Right renal pelvis (tissue), 4 donors: ENCODE data around the gene LRRC14B. TPM values are rescaled to one million over a fixed set of nuclear protein-coding genes. Genes with fewer than 3 reads are reported as not detected.
"Not testable (repeated sequence)": the region's sequence is repeated elsewhere in the genome, so short reads cannot be mapped to it uniquely, and the experiment has no call there.

Source experiments
- DNase-seq, 4 donors: peaks; one replicate each; pipeline ENCODE4 v3.0.0-alpha.2; 2013; ENCODE audit warnings: low read depth in 4 of 4, low spot score in 3 of 4, missing footprints in 1 of 4
- polyA plus RNA-seq, 4 donors: library from polyadenylated mRNA; unstranded; fragments of 120-200 nt; gene quantifications; one replicate each; pipeline ENCODE4 v1.2.1, GENCODE V29; 2013; ENCODE audit not compliant: insufficient read length in 4 of 4

The LRRC14B gene
- polyA plus RNA-seq, 4 donors, result 0.16 TPM; not detected in 3

DNA sequence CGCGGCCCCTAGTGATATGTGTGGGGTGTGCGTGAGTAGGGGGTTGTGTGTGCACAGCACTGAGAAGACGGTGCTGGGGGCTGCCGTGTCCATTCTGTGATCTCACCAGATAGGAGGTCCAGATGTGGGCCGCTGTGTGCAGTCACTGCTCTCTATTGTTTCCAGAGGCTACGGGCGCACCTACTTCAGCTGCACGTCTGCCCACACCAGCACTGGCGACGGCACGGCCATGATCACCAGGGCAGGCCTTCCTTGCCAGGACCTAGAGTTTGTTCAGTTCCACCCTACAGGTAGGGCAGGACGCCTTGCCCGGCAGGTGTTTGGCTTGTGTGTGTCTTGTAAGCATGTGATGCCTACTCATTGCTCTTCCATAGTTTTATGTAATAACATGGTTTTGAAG is 39.4 kb downstream of the LRRC14B start:
- no peak for DNase-seq

DNA sequence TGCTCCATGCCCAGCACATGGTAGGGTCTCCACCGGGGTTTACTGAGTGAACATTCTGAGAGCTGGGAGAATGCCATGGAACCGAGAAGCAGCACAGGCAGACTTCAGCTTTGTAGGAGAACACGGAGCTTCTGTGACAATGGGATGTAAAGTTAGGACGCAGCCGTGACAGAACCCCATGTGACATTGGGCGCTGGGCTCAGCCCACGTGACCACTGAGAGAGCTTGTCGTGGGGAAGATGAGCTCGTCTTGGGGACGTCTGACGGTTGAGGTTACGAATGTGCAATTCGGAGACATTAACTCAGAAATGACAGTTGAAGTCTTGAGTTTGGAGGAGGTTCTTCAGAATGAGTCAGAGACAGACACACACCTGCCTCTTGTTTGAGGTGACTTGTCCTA is 40.4 kb downstream of the LRRC14B start:
- no peak for DNase-seq

DNA sequence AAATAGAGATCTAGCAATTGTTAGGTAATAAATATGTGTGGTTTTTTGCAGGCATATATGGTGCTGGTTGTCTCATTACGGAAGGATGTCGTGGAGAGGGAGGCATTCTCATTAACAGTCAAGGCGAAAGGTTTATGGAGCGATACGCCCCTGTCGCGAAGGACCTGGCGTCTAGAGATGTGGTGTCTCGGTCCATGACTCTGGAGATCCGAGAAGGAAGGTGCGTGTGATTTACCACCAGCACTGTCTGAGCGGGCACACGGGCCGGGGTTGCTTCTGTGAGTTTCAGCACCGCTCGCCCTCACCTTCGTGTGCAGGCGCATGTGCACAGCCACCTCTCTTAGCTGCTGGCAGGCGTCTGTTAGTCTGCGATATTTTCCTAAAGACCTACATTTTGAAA is 42.1 kb downstream of the LRRC14B start:
- not testable (repeated sequence) for DNase-seq

GRCh38 chr5:234450-234849 is 43.2 kb downstream of the LRRC14B start:
- DNase-seq, result no peak

- DNase-seq, result not testable (repeated sequence)
These were observed 44.2 kb downstream of the LRRC14B start for GRCh38 chr5:235527-235926.

- not testable (repeated sequence) for DNase-seq
These were observed 46.6 kb downstream of the LRRC14B start for GRCh38 chr5:237931-238330.

GRCh38 chr5:240550-240949 is 49.3 kb downstream of the LRRC14B start:
- not testable (repeated sequence) for DNase-seq

GRCh38 chr5:241045-241669 is 49.9 kb downstream of the LRRC14B start:
- DNase-seq, result not testable (repeated sequence)

DNA sequence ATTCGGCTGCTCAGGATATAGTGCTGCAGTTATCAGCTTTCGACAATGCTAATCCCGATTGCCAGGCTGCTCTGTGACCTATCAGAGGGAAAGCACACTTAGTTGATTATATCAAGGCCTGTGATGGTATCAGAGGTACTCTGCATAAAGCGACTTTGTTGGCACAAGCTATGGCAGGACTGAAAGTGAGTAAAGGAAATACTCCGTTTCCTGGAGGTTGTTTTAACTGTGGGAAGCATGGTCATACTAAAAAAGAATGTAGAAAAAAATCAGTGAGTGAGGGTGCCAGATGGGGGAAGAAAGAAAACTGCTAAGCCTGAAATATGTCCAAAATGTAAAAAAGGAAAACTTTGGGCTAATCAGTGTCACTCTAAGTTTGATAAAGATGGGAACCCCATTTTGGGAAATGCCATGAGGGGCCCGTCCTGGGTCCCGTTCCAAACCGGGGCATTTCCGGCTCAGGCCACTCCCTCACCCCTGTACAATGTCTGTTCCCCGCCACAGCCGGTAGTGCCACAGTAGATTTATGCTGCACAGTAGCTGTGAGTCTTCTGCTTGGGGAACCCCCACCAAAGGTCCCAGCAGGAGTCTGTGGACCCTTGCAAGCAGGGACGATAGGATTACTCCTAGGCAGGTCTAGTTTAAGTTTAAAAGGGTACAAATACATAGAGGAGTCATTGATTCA is 52.5 kb downstream of the LRRC14B start:
- DNase-seq, result not testable (repeated sequence)

GRCh38 chr5:245717-246116 is 54.4 kb downstream of the LRRC14B start:
- not testable (repeated sequence) for DNase-seq

Other genes with a start within 250 kb of the LRRC14B start
- 10 to 100 TPM; 10.7 to 12.1 (median 11.5) TPM for gene PLEKHG4B, start 99.3 kb upstream of the LRRC14B start, polyA plus RNA-seq
- gene CCDC127, start 26.7 kb downstream of the LRRC14B start, polyA plus RNA-seq, result 10 to 100 TPM; 12.8 to 16.8 (median 14.1) TPM
- 100 to 1,000 TPM; 131 to 152 (median 142) TPM for gene SDHA, start 26.8 kb downstream of the LRRC14B start, polyA plus RNA-seq
- 100 to 1,000 TPM; 130 to 137 (median 133) TPM for gene PDCD6, start 80.2 kb downstream of the LRRC14B start, polyA plus RNA-seq
- 1 to 10 TPM; 1.8 to 2.9 (median 2.4) TPM for gene AHRR, start 130.2 kb downstream of the LRRC14B start, polyA plus RNA-seq